GM18498 (cell line): ENCODE data around the gene BICD1.
"Not testable (repeated sequence)": the region's sequence is repeated elsewhere in the genome, so short reads cannot be mapped to it uniquely, and the experiment has no call there.

Experiments
- ATAC-seq: cut with Tn5 transposase; IDR thresholded peaks from one replicate; pipeline ENCODE4 v1.9.1; 2021; ENCODE audit warnings: mild to moderate bottlenecking, moderate library complexity; ENCODE audit not compliant: unreplicated experiment

Gene BICD1

GRCh38 chr12:32273712-32274111 is 167.1 kb downstream of the BICD1 start:
- ATAC-seq = peak; percentile 96

DNA sequence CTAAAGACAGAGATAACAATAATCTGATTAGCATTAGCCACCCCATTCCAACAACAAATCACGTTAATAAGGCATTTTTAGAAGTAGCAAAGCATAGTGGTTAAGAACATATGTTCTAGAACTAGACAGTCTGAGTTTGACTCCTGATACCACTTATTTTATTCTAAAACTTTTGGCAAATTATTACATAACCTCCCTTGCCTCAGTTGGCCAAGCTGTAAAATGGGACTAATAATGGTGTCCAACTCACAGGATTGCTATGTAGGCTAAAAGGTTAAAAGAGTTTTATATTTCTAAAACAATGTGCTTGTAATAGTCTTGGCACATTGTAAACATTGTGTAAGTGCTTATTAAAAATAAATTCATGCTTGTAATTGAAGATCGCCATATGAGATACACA is 168.0 kb downstream of the BICD1 start:
- no peak for ATAC-seq

DNA sequence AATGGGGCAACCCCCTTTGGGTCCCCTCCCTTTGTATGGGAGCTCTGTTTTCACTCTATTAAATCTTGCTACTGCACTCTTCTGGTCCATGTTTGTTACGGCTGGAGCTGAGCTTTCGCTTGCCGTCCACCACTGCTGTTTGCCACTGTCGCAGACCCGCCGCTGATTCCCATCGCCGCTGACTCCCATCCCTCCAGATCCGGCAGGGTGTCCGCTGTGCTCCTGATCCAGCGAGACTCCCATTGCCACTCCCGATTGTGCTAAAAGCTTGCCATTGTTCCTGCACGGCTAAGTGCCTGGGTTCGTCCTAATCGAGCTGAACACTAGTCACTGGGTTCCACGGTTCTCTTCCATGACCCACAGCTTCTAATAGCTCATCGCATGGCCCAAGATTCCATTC is 168.9 kb downstream of the BICD1 start:
- ATAC-seq = not testable (repeated sequence)

DNA sequence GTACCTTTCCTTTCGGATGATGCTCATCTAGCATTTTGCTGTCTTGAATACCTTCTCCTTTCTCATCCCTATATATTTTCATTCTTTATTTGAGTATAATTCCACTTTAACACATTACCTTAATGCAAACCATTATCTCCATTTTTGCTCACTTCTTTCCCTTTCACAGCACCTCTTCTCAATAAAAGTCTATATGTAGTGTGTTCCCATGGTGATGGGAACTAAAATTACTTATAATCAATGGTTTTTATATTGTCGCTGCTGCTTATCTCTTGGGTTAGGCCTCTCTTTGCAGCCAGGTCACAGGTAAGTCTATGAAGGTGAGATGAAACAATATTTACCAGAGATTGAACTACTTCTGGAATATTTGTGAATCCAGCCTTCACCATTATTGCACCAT is 171.1 kb downstream of the BICD1 start:
- ATAC-seq = no peak

- ATAC-seq = no peak
These were observed 174.5 kb downstream of the BICD1 start for GRCh38 chr12:32281098-32281497.

DNA sequence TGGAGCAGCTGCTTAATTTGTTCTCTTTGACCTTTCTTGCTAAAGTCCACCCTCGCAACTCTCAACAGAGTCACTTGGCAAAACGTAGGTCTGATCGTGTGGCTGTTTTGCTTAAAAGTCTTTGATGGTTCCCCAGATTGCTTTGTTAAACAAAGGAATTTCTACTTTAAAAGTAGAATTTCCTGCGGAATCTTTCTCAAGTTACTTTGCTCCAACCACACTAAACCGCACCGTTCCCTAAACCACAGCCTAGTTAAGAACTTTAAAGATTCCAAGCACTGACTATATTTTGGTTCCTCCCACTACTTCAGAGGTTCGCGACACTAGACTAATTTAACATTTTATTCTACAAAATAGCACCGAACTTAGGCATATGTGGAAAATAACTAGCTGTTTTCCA is 177.9 kb downstream of the BICD1 start:
- ATAC-seq = no peak

- no peak for ATAC-seq
These were observed 178.4 kb downstream of the BICD1 start for GRCh38 chr12:32285021-32285420.

DNA sequence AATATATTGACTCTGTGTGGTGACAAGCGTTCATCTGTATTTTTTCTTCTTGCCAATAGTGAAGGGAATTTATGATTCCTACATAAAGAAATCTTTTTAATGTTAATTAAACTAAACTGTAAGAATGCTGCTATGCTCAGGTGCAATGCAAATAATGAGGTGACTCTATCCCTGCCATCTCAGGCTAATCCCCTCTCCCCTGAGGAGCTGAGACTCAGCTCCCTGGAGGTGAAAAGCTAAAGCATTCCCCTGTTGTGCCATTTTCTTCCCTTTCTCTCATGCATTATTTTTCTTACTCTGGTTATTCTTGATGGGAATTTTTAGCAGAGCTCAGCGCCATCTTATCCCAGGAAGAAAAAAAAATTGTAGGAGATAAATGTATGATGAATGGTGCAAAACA is 178.8 kb downstream of the BICD1 start:
- ATAC-seq = no peak

- ATAC-seq = no peak
These were observed 183.8 kb downstream of the BICD1 start for GRCh38 chr12:32290411-32290810.

DNA sequence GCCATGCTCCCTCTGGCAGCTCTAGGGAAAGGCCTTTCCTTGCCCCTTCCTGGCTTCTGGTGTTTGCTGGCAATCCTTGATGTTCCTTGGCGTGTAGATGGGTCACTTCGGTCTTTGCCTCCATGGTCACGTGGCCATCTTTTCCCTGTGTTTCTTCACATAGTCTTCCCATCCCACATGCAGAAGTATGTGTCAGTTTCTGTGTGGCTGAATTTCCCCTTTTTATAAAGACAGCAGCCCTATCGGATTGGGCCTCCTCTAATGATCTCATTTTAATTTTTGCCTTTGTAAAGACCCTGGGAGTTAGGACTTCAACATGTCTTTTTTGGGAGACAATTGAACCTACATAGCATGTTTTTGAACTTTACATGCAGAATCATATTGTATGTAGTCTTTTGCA is 185.5 kb downstream of the BICD1 start:
- ATAC-seq = no peak

DNA sequence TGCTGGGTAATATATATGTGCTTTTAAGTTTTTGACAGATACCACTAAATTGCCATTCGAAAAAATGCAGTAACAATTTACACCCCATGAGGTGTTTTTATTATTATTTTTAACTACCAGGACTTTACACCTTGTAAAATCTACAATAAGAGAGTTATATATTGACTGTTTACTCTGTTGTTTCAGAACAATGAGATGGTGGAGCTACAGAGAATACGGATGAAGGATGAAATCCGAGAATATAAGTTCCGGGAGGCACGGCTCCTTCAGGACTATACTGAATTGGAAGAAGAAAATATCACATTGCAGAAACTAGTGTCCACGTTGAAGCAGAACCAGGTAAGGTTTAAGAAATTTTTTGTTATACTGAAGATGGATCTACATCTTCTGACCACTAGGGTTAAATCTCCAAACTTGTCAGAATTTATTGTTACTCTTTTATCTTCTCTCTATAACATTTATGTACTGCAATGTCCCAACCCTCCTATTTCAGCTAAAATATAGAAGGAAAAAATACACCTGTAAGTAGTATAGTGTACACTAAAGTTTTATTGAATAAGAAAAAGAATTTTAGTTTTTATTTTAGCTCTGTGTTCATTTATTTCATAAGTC is 187.3 kb downstream of the BICD1 start:
- ATAC-seq = no peak

DNA sequence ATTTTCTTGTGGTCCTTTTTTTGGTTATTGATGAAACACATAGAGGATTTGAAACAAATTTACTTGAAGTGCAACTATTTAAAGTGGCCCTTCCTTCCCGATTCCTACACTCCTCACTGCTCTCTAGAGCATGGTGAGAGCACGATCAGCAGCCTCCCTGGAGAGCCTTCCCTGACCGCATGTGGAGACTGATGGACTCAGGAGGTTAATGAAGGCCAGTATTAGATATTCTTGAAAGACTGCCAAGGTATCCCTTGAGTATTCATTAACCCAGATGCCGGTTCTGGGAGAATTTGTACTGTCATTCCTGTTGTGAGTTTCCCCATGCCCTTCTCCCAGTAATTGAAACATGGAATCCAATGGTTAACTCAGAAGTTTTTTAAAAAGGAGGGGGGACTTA is 189.9 kb downstream of the BICD1 start:
- no peak for ATAC-seq

GRCh38 chr12:32298917-32299316 is 192.3 kb downstream of the BICD1 start:
- ATAC-seq = no peak

DNA sequence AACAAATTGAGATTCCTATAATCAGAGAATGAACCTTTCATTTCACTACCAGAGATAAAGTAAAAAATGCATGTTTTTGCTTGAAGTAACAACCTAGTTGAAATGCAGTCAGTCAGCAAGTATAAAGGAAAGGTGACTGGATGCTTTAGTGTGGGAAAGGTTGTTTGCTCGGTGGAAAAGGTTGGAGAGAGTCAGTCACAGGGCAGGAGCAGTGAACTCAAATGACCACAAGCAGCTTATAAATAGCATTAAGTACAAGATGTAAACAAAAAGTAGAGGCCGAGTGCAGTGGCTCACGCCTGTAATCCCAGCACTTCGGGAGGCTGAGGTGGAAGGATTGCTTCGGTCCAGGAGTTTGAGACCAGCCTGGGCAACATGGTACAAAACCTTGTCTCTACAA is 194.6 kb downstream of the BICD1 start:
- ATAC-seq = no peak

- ATAC-seq = peak; percentile 77
These were observed 195.8 kb downstream of the BICD1 start for GRCh38 chr12:32302218-32303173.

- no peak for ATAC-seq
These were observed 196.5 kb downstream of the BICD1 start for GRCh38 chr12:32303174-32303549.

- ATAC-seq = no peak
These were observed 198.5 kb downstream of the BICD1 start for GRCh38 chr12:32305163-32305562.

GRCh38 chr12:32307326-32307725 is 200.7 kb downstream of the BICD1 start:
- no peak for ATAC-seq

GRCh38 chr12:32309811-32310736 is 203.4 kb downstream of the BICD1 start:
- no peak for ATAC-seq

DNA sequence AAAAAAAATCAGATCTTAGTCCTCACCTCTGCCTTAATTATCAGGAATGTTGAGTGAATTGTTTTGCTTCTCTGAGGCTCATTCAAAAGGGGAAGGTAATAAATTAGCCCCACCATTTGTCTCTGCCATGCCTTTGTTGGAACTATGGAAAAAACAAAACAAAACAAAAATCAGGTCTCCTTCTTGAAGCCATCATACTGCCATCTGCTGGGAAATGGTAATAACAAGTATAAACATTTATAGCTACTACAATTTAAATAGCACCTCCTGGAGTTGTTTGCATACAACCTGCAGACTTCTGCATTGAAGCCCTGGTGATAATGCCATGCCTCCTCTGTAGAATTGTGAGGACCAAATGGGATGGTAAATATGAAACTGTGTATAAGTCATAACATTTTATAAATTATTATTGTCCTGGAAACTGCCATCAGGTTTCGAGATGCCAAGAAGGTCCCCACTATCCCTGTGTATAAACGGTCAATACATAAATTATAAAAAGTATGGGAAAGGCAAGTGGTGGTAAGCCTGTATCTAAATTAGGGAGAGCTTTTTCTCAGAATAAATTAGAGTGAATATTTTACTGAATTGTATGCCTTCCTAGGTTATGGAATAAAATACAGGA is 205.5 kb downstream of the BICD1 start:
- no peak for ATAC-seq

GRCh38 chr12:32322354-32322753 is 215.7 kb downstream of the BICD1 start:
- no peak for ATAC-seq
